ENCODE measurements around the gene RDH11. TPM values are rescaled to one million over a fixed set of nuclear protein-coding genes. Genes with fewer than 3 reads are reported as not detected.

The RDH11 gene
- total RNA-seq, 4 donors from 2014 or later, result 24.8 to 53.6 (median 41.6) TPM

- Histone ChIP-seq H3K36me3 (no peaks in the 10 kb centered on the region), H3K9me3 (no peaks in the 10 kb centered on the region)
- TF ChIP-seq CTCF (IDR thresholded peaks at IDR 0.05), result no peak
- no peak for TF ChIP-seq POLR2A (IDR thresholded peaks at IDR 0.05)
Observed at GRCh38 chr14:67627519-67627918, 68.0 kb downstream of the RDH11 start.

More at GRCh38 chr14:67627519-67627918, 68.0 kb downstream of the RDH11 start:
- DNase-seq, result no peak
- Histone ChIP-seq H3K27ac (no peak overlapping the region), H3K27me3 (no peaks in the 10 kb centered on the region), H3K4me3 (no peak overlapping the region), H3K4me1 (peaks cover 0 to 6% (median under 1%) of the 10 kb centered on the region in 4 donors)

Small RNA genes within 50 kb of the gene (small RNA-seq; reads per million reads assigned to genes)
- 0 reads per million in 2 donors for gene AL049779.3
- gene RN7SL369P, result 0 reads per million in 2 donors
- gene RNA5SP386, result 0 reads per million in 2 donors

Other genes with a start within 250 kb of the RDH11 start
- gene TMEM229B, start 207.0 kb downstream of the RDH11 start, total RNA-seq, result 10 to 100 TPM in 3 of 4 donors, 1 to 10 TPM in 1; 8.3 to 39.7 (median 31.7) TPM
- gene PLEKHH1, start 162.5 kb downstream of the RDH11 start, total RNA-seq, result 100 to 1,000 TPM in 2 of 4 donors, 10 to 100 TPM in 2; 68.5 to 142 (median 92.0) TPM
- 10 to 100 TPM; 25.6 to 45.7 (median 28.1) TPM for gene PIGH, start 95.5 kb downstream of the RDH11 start, total RNA-seq
- gene ARG2, start 75.8 kb downstream of the RDH11 start, total RNA-seq, result 100 to 1,000 TPM in 1 of 4 donors, 10 to 100 TPM in 3; 13.2 to 125 (median 67.6) TPM
- gene VTI1B, start 21.1 kb downstream of the RDH11 start, total RNA-seq, result 10 to 100 TPM; 57.4 to 75.5 (median 63.3) TPM
- gene RDH12, start 6.1 kb upstream of the RDH11 start, total RNA-seq, result not detected
- gene ZFYVE26, start 120.8 kb upstream of the RDH11 start, total RNA-seq, result 10 to 100 TPM; 27.5 to 48.7 (median 42.6) TPM
- 100 to 1,000 TPM in 1 of 4 donors, 10 to 100 TPM in 3; 12.6 to 103 (median 33.1) TPM for gene RAD51B, start 124.0 kb upstream of the RDH11 start, total RNA-seq

Measured in Peyer's patch (tissue), 4 donors.